Head of caudate nucleus (tissue), 42 donors: Measurements from ENCODE around the gene SLAMF9.
A peak's percentile ranks its signal among the peaks of the same experiment; 100 is the strongest.

ENCODE experiments used
- DNase-seq, 42 donors: peaks; one replicate each; pipeline versions ENCODE4 v3.0.0 to v3.0.0-alpha.2; 2020 to 2021; ENCODE audit warnings: mixed read lengths in 7 of 42
- intact Hi-C: fragments of 100-400 bp; cut with DNase I; formaldehyde crosslinking; loops from one replicate; pipeline ENCODE4 v1.15.0; 2022

Gene SLAMF9

GRCh38 chr1:159951016-159951415 is 3.0 kb downstream of the SLAMF9 start:
- intact Hi-C loops: no loop called here
- DNase-seq: no peak

DNA sequence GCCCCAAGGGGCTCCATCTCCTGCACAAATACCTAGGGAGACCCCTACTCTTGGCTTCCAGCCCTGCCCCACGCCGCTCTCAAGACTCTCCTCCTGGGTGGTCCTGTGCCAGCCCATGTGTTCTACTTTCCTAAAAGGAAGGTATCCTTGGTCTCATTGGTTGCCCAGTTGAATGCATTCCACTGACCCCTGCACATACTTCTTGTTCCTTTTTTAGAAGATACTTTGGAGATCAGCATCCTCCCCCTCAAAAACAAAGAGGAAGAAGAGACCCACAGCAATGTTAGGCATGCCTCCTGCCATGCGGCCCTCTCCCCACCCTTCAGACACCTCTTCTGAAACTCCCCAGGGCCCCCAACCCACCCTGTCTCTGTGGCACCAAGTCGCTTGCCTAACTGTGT is 4.1 kb downstream of the SLAMF9 start:
- peak in 1 of 42 donors; percentile 15 for DNase-seq
- intact Hi-C loops: no loop called here

DNA sequence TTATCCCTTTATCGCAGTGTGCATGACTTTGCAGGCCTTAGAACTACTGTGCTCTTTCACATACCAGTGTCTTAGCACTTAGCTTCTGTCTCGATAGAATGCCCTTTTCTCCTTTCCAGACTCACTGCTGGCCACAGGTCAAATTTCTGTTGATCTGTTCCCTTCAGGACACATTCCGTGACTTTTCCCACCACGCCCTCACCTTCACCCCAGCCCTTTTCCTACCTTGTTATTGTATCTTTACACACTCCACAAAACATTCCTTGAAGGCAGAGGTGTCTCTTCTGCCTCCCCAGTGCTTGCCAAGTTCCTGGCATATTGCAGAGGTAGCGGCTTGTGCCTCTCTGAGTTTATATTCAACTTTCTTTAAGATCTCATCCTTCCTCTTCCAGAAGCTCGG is 4.9 kb downstream of the SLAMF9 start:
- peak in 2 of 42 donors; percentile 2 to 19 for DNase-seq
- intact Hi-C loops: no loop called here

DNA sequence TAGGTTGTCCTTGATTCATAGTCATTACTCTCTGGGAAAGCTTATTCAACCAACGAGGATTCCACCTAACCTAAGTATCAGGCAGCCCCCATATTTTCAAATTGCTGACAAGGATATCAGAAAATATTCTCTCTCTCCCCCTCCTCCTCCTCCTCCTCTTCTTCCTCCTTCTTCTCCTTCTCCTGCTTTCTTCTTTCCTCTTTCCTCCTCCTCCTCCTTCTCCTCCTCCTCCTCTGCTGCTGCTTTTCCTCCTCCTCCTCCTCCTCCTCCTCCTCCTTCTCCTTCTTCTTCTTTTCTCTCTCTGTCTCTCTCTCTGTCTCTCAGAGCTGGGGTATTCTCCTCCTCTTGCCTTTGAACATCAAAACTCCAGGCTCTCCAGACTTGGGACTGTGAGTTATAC is 6.1 kb downstream of the SLAMF9 start:
- DNase-seq: no peak
- intact Hi-C loops: no loop called here

DNA sequence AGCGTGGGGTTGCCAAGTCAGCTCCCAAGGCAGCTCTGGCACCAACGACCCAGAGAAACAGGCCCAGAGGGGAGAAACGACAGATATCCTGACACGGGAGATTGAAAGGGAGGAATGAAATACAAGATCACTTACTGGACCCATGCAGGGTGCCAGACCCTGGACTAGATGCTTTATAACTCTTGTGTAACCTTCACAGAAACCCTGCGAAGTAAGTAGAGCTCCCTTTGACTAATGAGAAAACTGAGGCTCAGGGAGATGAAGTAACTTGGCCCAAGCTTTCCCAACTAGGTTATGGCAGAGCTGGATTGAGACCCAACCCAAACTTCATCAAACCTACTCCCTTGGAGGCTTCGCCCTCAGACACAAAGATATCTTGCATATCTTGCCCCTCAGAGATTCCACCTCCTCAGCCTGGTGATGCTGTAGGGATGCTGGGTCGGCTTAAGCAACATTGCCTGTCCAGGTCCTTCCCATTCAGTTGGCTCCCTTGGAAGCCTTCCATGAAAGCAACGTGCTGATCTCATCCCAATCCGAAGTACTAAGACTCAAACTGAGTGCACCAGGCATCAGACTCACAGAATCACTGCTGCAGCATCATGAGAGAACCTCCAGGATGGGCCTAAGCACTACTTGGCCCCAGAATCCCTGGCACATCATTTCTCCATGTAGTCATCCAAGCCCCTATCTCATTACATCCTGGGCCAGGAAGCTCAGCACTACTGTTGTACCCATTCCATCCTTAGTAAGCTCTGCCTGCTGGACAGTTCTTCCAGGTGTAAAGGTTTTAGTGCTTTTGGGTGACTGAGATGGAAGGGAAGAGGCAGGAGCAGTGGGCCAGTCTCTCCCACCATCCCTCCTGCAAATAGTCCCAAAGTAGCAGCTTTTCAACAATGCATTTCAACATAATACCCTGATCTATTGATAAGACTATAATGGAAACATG is 7.5 kb downstream of the SLAMF9 start:
- intact Hi-C loops: no loop called here
- DNase-seq: peak in 2 of 42 donors; percentile 22 to 34

DNA sequence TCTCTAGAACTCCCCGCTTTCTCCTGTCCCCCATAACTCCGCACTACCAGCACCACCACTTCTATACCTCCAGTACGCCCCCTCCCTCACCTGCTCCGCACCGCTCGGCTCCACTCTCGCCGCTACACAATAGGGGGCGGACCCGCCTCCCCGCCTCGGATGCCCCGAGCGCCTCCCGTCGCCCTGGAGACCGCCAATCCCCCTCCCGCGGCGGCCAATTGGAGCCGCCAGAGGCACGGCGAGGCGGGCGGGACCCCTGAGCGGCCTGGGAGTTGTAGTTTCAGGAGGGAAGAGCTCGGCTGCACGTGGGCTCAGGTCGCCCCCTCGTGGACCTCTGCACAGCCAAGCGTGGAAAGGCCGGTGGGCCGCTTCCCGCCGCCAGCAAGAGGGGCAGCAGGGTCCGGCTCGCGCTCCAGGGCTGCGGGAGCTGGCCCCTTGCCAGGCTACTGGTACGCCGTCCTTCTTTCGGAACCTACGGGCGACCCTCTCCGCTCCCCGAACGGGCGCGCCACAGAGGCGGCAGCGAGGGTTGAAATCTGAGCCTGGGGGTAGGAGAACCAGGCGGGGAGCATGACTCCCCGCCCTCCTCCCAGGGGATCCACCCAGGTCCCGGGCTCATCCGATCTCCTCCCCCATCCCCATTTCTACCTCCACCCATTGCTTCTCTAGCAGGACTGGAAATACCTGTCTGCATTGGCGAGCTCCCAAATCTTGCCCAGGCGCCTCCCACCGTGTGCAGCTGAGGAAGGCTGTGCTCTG is 8.4 kb downstream of the SLAMF9 start, which contains the start of gene IGSF9:
Gene IGSF9, minus strand, starts transcription at position 131 of the 759 bp plus-strand sequence. CDS start 2,159 bp downstream, outside the sequence.
- peak; percentile 57 to 94 (median 86) for DNase-seq
- intact Hi-C loops: no loop called here

GRCh38 chr1:159944623-159945455 is 9.2 kb downstream of the SLAMF9 start:
- intact Hi-C loops: no loop called here

GRCh38 chr1:159943908-159944622 is 10.0 kb downstream of the SLAMF9 start:
- intact Hi-C loops: no loop called here
- DNase-seq: peak in 11 of 42 donors; percentile 23 to 75 (median 48)

More at GRCh38 chr1:159944623-159945455, 9.2 kb downstream of the SLAMF9 start:
- peak in 7 of 42 donors; percentile 17 to 54 (median 34) for DNase-seq

GRCh38 chr1:159943278-159943640 is 10.8 kb downstream of the SLAMF9 start:
- intact Hi-C loops: no loop called here
- peak in 1 of 42 donors; percentile 9 for DNase-seq

DNA sequence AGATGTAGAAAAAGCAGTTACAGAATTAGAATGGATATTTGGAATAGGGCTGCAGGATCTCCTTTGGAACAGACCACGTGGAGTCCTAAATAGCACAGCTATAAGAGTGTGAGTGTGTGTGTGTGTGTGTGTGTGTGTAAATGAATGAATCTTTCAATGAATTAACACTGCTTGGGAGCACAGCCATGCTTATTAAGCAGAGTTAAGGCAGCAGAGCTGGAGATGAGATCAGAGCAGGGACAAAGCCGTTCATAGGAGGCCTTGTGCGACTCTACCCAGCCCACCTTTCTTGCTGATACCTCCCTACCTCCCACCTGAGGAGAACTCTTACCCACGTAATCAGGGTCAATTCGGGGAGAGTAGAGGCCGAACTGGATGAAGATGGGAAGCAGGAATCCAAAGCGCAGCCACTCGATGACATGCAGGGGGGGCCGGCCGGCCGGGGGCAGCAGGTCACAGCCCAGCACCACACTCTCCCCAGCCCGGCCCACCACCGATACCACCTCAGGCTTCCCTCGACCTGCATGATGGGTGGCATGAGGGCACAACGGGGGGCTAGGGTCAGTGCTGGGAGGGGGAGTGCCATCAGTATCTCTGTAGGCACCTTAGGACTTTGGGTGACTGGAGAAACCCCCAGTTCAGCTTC is 11.3 kb downstream of the SLAMF9 start:
- peak in 1 of 42 donors; percentile 25 for DNase-seq
- intact Hi-C loops: no loop called here

DNA sequence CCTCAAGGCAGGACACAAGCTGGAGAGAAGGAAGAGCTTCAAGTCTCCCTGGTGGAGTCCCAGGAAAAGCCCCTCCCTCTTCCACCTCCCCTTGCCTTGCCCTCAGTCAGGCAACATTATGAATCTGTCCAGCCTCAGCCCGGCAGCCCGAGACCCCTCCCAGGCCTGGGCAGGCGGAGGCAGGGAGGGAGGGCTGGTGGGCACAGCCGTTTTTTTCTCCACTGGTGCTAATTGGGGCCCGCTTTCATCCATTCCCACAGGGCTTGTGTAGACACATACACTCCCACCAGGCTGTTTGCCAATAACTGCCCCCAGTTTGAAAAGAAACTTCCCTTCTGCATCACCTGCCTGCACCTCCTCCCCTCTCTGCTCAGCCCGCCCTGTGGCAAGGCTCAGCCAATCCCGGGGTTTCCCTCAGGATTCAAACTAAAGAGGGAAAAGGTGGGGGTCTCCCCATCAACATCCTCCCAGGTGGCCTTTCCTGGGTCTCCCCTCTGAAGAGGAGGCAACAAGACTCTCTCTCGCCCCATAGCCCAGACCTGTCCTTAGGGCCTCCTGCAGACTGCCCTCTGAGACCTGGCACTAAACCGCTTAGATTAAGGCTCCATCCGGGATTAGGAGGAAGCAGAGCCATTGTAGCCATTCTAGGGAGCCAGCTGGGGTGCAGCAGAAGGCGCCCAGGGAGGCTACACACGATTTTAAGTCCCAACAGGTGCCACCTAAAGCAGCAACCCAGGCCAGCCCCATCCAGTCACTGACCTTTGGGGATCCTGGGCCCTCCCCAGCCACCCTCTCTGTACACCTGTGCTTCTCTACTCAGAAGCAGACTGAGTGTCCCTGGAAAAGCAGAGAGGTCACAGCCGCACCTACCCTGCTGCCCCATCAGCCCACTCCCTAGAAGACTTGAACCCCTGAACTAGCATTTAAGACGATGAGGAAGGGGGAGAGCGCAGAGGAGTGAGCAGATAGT is 12.2 kb downstream of the SLAMF9 start:
- intact Hi-C loops: no loop called here
- DNase-seq: no peak

DNA sequence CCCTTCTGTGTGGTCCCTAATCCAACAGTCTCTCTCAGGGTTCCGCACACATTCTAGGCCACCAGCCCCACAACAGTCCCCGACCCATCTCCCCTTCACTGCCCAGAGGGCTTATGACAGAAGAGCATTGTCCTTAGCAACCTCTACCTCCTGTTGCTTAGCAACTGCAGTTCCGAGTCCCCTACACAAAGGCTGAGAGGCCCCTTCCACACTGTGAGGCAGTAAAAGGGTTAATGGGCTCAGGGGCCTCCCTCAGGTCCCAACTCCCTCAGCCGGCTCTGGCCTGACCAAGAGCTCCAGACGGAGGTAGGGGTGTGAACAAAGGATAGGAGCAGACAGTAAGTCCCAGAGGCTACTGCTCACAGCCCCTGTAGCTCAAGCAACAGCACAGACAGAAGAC is 12.9 kb downstream of the SLAMF9 start:
- no peak for DNase-seq
- intact Hi-C loops: no loop called here

- DNase-seq: no peak
- intact Hi-C loops: no loop called here
Measured at GRCh38 chr1:159940006-159940620, 13.9 kb downstream of the SLAMF9 start.

- no peak for DNase-seq
- intact Hi-C loops: no loop called here
Measured at GRCh38 chr1:159939678-159940002, 14.4 kb downstream of the SLAMF9 start.

GRCh38 chr1:159938905-159939677 is 14.9 kb downstream of the SLAMF9 start:
- DNase-seq: no peak
- intact Hi-C loops: no loop called here
